GM12878 (cell line): Measurements from ENCODE around the gene AMELX.

Source experiments
- ASH2L ChIP-seq: fragments of 300-600, 200-600 bp; sonication (generic); IDR thresholded peaks from 2 replicates; pipeline ENCODE4 v1.6.1; 2017; ENCODE audit warnings: low read depth, mild to moderate bottlenecking, borderline replicate concordance
- CBFB ChIP-seq: IDR thresholded peaks from 2 replicates; pipeline ENCODE4 v1.6.1; 2016; ENCODE audit warnings: antibody characterized with exemption, low read depth
- CHD2 ChIP-seq: IDR thresholded peaks from 2 replicates; pipeline ENCODE4 v1.6.1; 2011; ENCODE audit warnings: low read depth, low read length, improper control_type of control experiment, borderline replicate concordance
- CTCF ChIP-seq, 3 experiments: IDR thresholded peaks in 2 of 3; conservative IDR thresholded peaks in 1 of 3; 2 replicates each; pipeline ENCODE4 v1.5.1; 2011; ENCODE audit warnings: low read depth in 3 of 3, low read length in 3 of 3, mild to moderate bottlenecking in 3 of 3, control low read depth in 2 of 3, moderate library complexity in 2 of 3, inconsistent platforms in 1 of 3, mixed read lengths in 1 of 3; ENCODE audit not compliant: control insufficient read depth in 2 of 3, insufficient read depth in 1 of 3; ENCODE audit errors: extremely low read depth in 1 of 3
- GABPA ChIP-seq: IDR thresholded peaks from 2 replicates; pipeline ENCODE4 v1.6.1; 2014; ENCODE audit warnings: antibody characterized with exemption, low read depth, mild to moderate bottlenecking, inconsistent platforms
- SP1 ChIP-seq: IDR thresholded peaks from one replicate; pipeline ENCODE4 v1.6.1; 2011; ENCODE audit warnings: low read depth, low read length
- TCF12 ChIP-seq: IDR thresholded peaks from 2 replicates; pipeline ENCODE4 v1.6.1; 2011; ENCODE audit warnings: low read depth, mild to moderate bottlenecking, low read length
- TF ChIP-seq, protein P1 (sequence below): fragments of 450-650 bp; conservative IDR thresholded peaks from 2 replicates; pipeline ENCODE4 v1.6.1; 2017; ENCODE audit warnings: mild to moderate bottlenecking, moderate library complexity
- TF ChIP-seq, protein P2 (sequence below): fragments of 450-650 bp; IDR thresholded peaks from 2 replicates; pipeline ENCODE4 v1.6.1; 2018; ENCODE audit warnings: borderline replicate concordance, mild to moderate bottlenecking; ENCODE audit not compliant: partially characterized antibody

GRCh38 chrX:11321986-11322385 lies 28.8 kb downstream of the AMELX start:
- TF ChIP-seq CBFB (no peak), CTCF (IDR thresholded peaks at IDR 0.05 in 2 of 3, conservative IDR thresholded peaks at IDR 0.05 in 1 of 3; ENCODE audit: control insufficient read depth in 2 of 3, extremely low read depth in 1 of 3, insufficient read depth in 1 of 3, low read depth in 3 of 3, low read length in 3 of 3) (no peak), ASH2L (no peak), GABPA (no peak), SP1 (no peak), CHD2 (no peak), TCF12 (no peak)
- TF ChIP-seq, protein P1, sequence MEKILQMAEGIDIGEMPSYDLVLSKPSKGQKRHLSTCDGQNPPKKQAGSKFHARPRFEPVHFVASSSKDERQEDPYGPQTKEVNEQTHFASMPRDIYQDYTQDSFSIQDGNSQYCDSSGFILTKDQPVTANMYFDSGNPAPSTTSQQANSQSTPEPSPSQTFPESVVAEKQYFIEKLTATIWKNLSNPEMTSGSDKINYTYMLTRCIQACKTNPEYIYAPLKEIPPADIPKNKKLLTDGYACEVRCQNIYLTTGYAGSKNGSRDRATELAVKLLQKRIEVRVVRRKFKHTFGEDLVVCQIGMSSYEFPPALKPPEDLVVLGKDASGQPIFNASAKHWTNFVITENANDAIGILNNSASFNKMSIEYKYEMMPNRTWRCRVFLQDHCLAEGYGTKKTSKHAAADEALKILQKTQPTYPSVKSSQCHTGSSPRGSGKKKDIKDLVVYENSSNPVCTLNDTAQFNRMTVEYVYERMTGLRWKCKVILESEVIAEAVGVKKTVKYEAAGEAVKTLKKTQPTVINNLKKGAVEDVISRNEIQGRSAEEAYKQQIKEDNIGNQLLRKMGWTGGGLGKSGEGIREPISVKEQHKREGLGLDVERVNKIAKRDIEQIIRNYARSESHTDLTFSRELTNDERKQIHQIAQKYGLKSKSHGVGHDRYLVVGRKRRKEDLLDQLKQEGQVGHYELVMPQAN, result no peak
- TF ChIP-seq, protein P2, sequence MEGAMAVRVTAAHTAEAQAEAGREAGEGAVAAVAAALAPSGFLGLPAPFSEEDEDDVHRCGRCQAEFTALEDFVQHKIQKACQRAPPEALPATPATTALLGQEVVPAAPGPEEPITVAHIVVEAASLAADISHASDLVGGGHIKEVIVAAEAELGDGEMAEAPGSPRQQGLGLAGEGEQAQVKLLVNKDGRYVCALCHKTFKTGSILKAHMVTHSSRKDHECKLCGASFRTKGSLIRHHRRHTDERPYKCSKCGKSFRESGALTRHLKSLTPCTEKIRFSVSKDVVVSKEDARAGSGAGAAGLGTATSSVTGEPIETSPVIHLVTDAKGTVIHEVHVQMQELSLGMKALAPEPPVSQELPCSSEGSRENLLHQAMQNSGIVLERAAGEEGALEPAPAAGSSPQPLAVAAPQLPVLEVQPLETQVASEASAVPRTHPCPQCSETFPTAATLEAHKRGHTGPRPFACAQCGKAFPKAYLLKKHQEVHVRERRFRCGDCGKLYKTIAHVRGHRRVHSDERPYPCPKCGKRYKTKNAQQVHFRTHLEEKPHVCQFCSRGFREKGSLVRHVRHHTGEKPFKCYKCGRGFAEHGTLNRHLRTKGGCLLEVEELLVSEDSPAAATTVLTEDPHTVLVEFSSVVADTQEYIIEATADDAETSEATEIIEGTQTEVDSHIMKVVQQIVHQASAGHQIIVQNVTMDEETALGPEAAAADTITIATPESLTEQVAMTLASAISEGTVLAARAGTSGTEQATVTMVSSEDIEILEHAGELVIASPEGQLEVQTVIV, result no peak
